Heart right ventricle (tissue), 16 donors: ENCODE data around the gene KRTAP12-1. TPM values are rescaled to one million over a fixed set of nuclear protein-coding genes. Genes with fewer than 3 reads are reported as not detected.

Experiments used
- ATAC-seq, 8 donors: fragments of 200-7000 bp; cut with Tn5 transposase; one replicate each; pipeline ENCODE4 v1.9.1; 2020; ENCODE audit warnings: mild to moderate bottlenecking in 8 of 8, moderate library complexity in 8 of 8, moderate number of reproducible peaks in 1 of 8
- DNase-seq, 2 donors: peaks; one replicate each; pipeline ENCODE4 v3.0.0-alpha.2; 2020
- H3K27ac ChIP-seq, 10 donors: fragments of 200-600 bp; sonication (generic) in 2 of 10; one replicate each; pipeline versions ENCODE4 v1.5.0 to v1.8.0; 2020 to 2022; ENCODE audit warnings: mild to moderate bottlenecking in 3 of 10
- H3K27me3 ChIP-seq, 7 donors: fragments of 200-600 bp; one replicate each; pipeline ENCODE4 v1.8.0; 2021 to 2022; ENCODE audit warnings: mild to moderate bottlenecking in 2 of 7
- H3K36me3 ChIP-seq, 9 donors: fragments of 200-600 bp; sonication (generic) in 1 of 9; one replicate each; pipeline versions ENCODE4 v1.5.0 to v1.8.0; 2020 to 2022; ENCODE audit warnings: mild to moderate bottlenecking in 2 of 9
- H3K4me1 ChIP-seq, 9 donors: fragments of 200-600 bp; sonication (generic) in 1 of 9; one replicate each; pipeline versions ENCODE4 v1.5.0 to v1.8.0; 2020 to 2022; ENCODE audit warnings: mild to moderate bottlenecking in 4 of 9
- H3K4me3 ChIP-seq, 10 donors: fragments of 200-600 bp; sonication (generic) in 2 of 10; one replicate each; pipeline versions ENCODE4 v1.5.0 to v1.8.0; 2020 to 2022; ENCODE audit warnings: mild to moderate bottlenecking in 7 of 10, moderate library complexity in 2 of 10
- H3K9me3 ChIP-seq, 11 donors: fragments of 200-600 bp in 10 of 11; sonication (generic) in 2 of 11; one replicate each; pipeline versions ENCODE4 v1.5.0 to v1.8.0; 2013 to 2022; ENCODE audit warnings: mild to moderate bottlenecking in 2 of 11, control low read depth in 1 of 11, moderate library complexity in 1 of 11
- WGBS, 2 donors: extraction: QIAGEN DNeasy Blood & Tissue Kit; methylation state at CpG; one replicate each; pipeline ENCODE4 v1.1.7; 2013; ENCODE audit warnings: inconsistent platforms in 1 of 2; 5-methylcytosine and 5-hydroxymethylcytosine counted together
- intact Hi-C, 10 donors: fragments of 100-400 bp; cut with DNase I; formaldehyde crosslinking; loops; one replicate each; pipeline versions ENCODE4 v1.11.1 to v1.14.2; 2022
- polyA plus RNA-seq, 2 donors: library from polyadenylated mRNA; stranded (reverse); fragments of 200-250 nt; gene quantifications; one replicate each; pipeline ENCODE4 v1.2.3, GENCODE V29; 2013
- total RNA-seq, 10 donors: library from RNA; stranded (reverse); fragmentation: NEBNext Ultra II Directional in 3 of 10; extraction: Animal tissue kit (Norgen Biotek cat#: 25700) in 3 of 10; gene quantifications; one replicate each; pipeline versions ENCODE4 v1.2.1 to v1.2.4, GENCODE V29; 2021 to 2023
- TF ChIP-seq, protein P1 (sequence below), 9 donors: fragments of 200-600 bp; sonication (generic) in 2 of 9; IDR thresholded peaks; one replicate each; pipeline versions ENCODE4 v1.5.0 to v1.8.0; 2021 to 2022; ENCODE audit warnings: antibody characterized with exemption in 9 of 9, mild to moderate bottlenecking in 5 of 9, moderate library complexity in 1 of 9
- donor health status: Arrhythmogenic right ventricular cardiomyopathy.
- donor health status: ischemic (EF 13 %, LVEDD 7.1; RV severe dilation, severe dysfunction).
- donor health status: healthy with polysubstance abuse.
- donor health status: DM: no; HTN: yes; CAD: no.
- donor health status: DM: no; HTN: no; CAD: no.
- donor health status: ischemic (EF 25% LVEDD 6.9; RV normal size, moderate dysfunction).
- donor health status: ischemic (EF 25% LVEDD 5.7; RV mildly dilated, moderate dysfunction).
- donor health status: healthy.
- donor health status: DM: yes; HTN: yes; CAD: no.
- donor health status: Ischemic cardiomyopathy.
- donor health status: ischemic (EF 35%, LVEDD 5.7; RV mildly dilated, moderate dysfunction).
- donor health status: nonischemic (EF 11% LVEDD 7.7; RV severe dilation, severe dysfunction).
- donor health status: DM: yes; HTN: yes; CAD: no.
- donor health status: PGD.
- donor health status: ischemic (EF 29% LVEDD 5.4; RV normal size, mild dysfunction).
- donor health status: nonischemic (EF 23%, LVEDD 6.1; RV moderate dilation, normal function).

Gene KRTAP12-1
- total and polyA plus RNA-seq, 12 donors, result not detected

DNA sequence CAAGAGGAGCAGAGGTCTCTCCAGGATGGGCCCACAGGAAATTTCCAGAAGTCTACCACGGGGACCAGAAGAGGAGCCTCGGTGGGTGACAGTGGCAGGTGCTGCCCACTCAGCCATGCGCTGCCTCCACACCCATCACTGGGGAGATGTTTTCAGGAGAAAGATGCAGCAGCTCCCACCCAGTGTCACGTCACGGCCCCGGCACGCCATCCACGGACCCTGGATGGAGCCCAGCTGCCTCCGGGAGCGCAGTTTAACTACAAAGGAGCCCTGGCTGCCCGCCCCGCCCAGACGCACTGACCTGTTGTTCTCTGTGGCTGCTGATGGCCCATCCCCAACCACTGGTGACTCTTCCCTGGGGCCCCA lies 22.7 kb upstream of the KRTAP12-1 start:
- DNase-seq, result no peak
- WGBS, 2 donors, result 12 to 13% methylated on average over 13 of the region's 13 CpGs

GRCh38 chr21:44703731-44704635 lies 22.0 kb upstream of the KRTAP12-1 start:
- no peak for DNase-seq
- H3K4me1 ChIP-seq, result peaks cover 0 to 10% (median 0%) of the 10 kb centered on the region in 9 donors

More for the DNA sequence above, 22.7 kb upstream of the KRTAP12-1 start:
- ATAC-seq, result no peak
- no peak overlapping the region for H3K4me3 ChIP-seq
- H3K36me3 ChIP-seq, result no peaks in the 10 kb centered on the region
- H3K9me3 ChIP-seq, result no peaks in the 10 kb centered on the region
- H3K4me1 ChIP-seq, result peaks cover 0 to 17% (median 6%) of the 10 kb centered on the region in 9 donors
- H3K27me3 ChIP-seq, result peaks cover 0 to 96% (median 91%) of the 10 kb centered on the region in 7 donors
- H3K27ac ChIP-seq, result no peak overlapping the region
- TF ChIP-seq, protein P1, sequence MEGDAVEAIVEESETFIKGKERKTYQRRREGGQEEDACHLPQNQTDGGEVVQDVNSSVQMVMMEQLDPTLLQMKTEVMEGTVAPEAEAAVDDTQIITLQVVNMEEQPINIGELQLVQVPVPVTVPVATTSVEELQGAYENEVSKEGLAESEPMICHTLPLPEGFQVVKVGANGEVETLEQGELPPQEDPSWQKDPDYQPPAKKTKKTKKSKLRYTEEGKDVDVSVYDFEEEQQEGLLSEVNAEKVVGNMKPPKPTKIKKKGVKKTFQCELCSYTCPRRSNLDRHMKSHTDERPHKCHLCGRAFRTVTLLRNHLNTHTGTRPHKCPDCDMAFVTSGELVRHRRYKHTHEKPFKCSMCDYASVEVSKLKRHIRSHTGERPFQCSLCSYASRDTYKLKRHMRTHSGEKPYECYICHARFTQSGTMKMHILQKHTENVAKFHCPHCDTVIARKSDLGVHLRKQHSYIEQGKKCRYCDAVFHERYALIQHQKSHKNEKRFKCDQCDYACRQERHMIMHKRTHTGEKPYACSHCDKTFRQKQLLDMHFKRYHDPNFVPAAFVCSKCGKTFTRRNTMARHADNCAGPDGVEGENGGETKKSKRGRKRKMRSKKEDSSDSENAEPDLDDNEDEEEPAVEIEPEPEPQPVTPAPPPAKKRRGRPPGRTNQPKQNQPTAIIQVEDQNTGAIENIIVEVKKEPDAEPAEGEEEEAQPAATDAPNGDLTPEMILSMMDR (IDR thresholded peaks at IDR 0.05), result no peak
- intact Hi-C loops, result no loop called here

DNA sequence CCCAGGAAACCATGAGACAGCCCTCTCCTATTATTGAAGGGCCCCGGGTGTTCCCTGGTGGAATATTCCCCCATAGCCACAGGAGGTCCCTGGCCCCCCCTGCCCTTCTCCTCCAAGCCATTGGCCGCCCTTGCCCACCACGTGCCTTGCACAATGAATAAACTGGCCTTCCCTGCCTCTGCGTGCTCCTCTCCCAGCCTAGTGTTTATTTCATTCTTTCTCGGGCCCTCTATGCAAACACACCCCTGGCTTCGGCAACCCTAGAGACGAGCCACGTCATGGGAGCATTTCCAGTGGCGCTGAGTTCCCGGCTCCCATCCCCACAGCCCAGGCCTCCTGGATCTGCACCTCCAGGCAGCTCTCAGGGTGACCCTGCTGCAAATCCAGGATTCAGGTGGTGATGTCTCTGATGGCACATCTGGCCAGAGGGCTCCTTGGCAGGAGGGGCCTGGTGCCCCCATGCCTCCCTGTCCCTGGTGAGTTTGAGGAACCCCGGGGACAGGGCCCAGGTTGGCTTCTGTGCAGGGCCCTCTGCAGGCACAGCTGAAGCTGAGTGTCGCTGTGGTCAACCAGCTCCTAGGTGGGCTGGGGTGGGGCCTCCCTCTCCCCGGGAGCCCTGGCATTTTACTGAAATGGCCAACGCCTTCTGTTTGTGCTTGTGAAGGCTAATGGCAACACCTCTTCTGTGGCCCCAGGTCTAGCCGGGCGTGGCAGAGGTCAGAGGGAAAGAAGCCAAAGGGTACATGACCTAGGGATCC lies 21.2 kb upstream of the KRTAP12-1 start:
- H3K4me3 ChIP-seq, result no peak overlapping the region
- TF ChIP-seq, protein P1 (IDR thresholded peaks at IDR 0.05), result no peak
- DNase-seq (no peak), ATAC-seq (no peak)
- no peaks in the 10 kb centered on the region for H3K36me3 ChIP-seq
- H3K9me3 ChIP-seq, result no peaks in the 10 kb centered on the region
- WGBS, 2 donors, result 48 to 52% methylated on average over 16 of the region's 16 CpGs
- H3K4me1 ChIP-seq, result peaks cover 0 to 4% (median 0%) of the 10 kb centered on the region in 9 donors
- H3K27ac ChIP-seq, result no peak overlapping the region
- peaks cover 0 to 96% (median 91%) of the 10 kb centered on the region in 7 donors for H3K27me3 ChIP-seq
- intact Hi-C loops, result no loop called here

More at GRCh38 chr21:44703731-44704635, 22.0 kb upstream of the KRTAP12-1 start:
- intact Hi-C loops, result no loop called here
- ATAC-seq, result no peak
- TF ChIP-seq, protein P1 (IDR thresholded peaks at IDR 0.05), result no peak
- H3K27ac ChIP-seq, result no peak overlapping the region
- H3K36me3 ChIP-seq, result no peaks in the 10 kb centered on the region
- WGBS, 2 donors, result 39 to 40% methylated on average over 13 of the region's 13 CpGs
- H3K27me3 ChIP-seq, result peaks cover 0 to 96% (median 91%) of the 10 kb centered on the region in 7 donors
- H3K4me3 ChIP-seq, result no peak overlapping the region
- no peaks in the 10 kb centered on the region for H3K9me3 ChIP-seq
